ENCODE results near the gene SRCIN1. TPM values are rescaled to one million over a fixed set of nuclear protein-coding genes. Genes with fewer than 3 reads are reported as not detected.

SRCIN1 gene
- total RNA-seq, 2 donors from 2014 or later: 2.8 to 5.9 TPM

DNA sequence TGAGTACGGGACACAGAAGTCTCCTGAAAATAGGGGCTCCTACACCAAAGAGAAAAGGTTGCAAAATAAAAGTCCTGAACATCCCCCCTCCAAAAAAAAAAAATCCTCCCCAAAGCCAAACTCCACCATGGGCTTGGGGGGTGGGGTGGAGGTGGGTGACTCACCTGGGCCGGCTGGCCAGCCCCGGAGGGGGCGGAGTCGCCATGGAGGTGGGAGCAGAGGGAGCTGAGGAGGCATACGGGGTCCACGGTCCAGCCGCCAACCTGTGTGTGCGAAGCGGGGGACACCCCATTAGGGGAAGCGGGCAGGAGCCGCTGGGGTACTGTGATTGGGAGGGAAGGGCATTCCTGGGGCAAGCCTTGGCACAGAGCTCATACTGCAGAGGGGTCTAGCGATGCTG is 31.0 kb downstream of the SRCIN1 start:
- TF ChIP-seq, protein P1, sequence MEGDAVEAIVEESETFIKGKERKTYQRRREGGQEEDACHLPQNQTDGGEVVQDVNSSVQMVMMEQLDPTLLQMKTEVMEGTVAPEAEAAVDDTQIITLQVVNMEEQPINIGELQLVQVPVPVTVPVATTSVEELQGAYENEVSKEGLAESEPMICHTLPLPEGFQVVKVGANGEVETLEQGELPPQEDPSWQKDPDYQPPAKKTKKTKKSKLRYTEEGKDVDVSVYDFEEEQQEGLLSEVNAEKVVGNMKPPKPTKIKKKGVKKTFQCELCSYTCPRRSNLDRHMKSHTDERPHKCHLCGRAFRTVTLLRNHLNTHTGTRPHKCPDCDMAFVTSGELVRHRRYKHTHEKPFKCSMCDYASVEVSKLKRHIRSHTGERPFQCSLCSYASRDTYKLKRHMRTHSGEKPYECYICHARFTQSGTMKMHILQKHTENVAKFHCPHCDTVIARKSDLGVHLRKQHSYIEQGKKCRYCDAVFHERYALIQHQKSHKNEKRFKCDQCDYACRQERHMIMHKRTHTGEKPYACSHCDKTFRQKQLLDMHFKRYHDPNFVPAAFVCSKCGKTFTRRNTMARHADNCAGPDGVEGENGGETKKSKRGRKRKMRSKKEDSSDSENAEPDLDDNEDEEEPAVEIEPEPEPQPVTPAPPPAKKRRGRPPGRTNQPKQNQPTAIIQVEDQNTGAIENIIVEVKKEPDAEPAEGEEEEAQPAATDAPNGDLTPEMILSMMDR (conservative IDR thresholded peaks at IDR 0.05): no peak
- peak; percentile 80 for DNase-seq
- Histone ChIP-seq H3K4me3 (ENCODE audit: low read length) (no peak overlapping the region), H3K27ac (ENCODE audit: low read depth, low read length) (no peak overlapping the region), H3K27me3 (ENCODE audit: control insufficient read depth, insufficient read depth, low read length, poor library complexity, severe bottlenecking) (peaks cover 92% of the 10 kb centered on the region), H3K9ac (ENCODE audit: extremely low read depth, low read length, poor library complexity, severe bottlenecking) (no peak overlapping the region), H3K9me3 (ENCODE audit: control insufficient read depth, low read length) (no peaks in the 10 kb centered on the region), H3K36me3 (ENCODE audit: control insufficient read depth, insufficient read depth, low read length) (no peaks in the 10 kb centered on the region), H3K4me1 (ENCODE audit: control insufficient read depth, insufficient read depth, low read length) (no peaks in the 10 kb centered on the region)
- Mint-ChIP-seq H3K4me1 (peaks cover 2% of the 10 kb centered on the region), H3K36me3 (ENCODE audit: low read depth) (no peaks in the 10 kb centered on the region), H3K27me3 (ENCODE audit: insufficient read depth) (peaks cover 93% of the 10 kb centered on the region), H3K9me3 (no peaks in the 10 kb centered on the region), H3K4me3 (no peak overlapping the region), H3K27ac (no peak overlapping the region)
- WGBS, 2 experiments (ENCODE audit: insufficient coverage in 1 of 2, insufficient read length in 1 of 2): 48 to 57% methylated on average over 2 to 12 of the region's 13 CpGs

DNA sequence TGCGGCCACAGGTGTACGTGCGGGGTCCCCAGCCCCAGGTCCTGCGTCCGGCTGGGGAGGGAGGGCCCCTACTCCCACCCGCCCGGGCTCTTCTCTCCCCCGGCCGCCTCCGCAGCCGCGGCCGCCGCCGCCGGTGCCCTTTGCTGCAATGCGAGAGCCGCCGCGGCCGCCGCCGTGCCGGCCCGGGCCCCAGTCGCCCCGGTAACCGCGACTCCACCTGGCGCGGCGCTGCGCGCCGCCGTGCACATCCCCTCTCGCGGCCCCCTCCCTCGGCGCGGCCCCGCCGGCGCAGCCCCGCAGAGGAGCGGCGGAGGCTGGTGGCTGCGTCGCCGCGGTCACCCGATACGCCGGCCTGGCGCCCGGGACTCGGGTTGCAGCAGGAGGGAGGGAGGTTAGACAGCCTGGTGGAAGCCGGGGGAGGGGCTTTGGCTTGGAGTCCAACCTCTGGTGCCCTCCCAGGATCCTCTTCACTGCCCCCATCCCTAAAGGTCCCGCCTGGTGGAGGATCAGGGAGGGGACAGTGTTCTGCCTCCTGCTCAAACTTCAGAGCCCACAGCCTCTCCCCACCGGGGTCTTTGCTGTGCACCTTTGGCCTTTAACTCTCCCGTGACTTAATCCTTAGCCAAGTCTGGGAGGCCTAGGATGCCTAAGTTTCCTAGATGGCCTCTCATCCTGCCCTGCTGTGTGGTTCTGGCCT is 32.9 kb downstream of the SRCIN1 start:
- H3K27me3 ChIP-seq (ENCODE audit: control insufficient read depth, insufficient read depth, low read length, poor library complexity, severe bottlenecking): peaks cover 92% of the 10 kb centered on the region
- no peaks in the 10 kb centered on the region for H3K4me1 ChIP-seq (ENCODE audit: control insufficient read depth, insufficient read depth, low read length)
- peak; percentile 95 for DNase-seq
- H3K9me3 ChIP-seq (ENCODE audit: control insufficient read depth, low read length): no peaks in the 10 kb centered on the region
- Mint-ChIP-seq H3K27ac (no peak overlapping the region), H3K27me3 (ENCODE audit: insufficient read depth) (peaks cover 93% of the 10 kb centered on the region), H3K36me3 (ENCODE audit: low read depth) (no peaks in the 10 kb centered on the region), H3K4me1 (peaks cover 2% of the 10 kb centered on the region), H3K9me3 (no peaks in the 10 kb centered on the region), H3K4me3 (peak overlapping the region; percentile 54)
- H3K27ac ChIP-seq (ENCODE audit: low read depth, low read length): no peak overlapping the region
- H3K9ac ChIP-seq (ENCODE audit: extremely low read depth, low read length, poor library complexity, severe bottlenecking): no peak overlapping the region
- WGBS, 2 experiments (ENCODE audit: insufficient coverage in 1 of 2, insufficient read length in 1 of 2): 1 to 9% methylated on average over 9 to 60 of the region's 61 CpGs
- TF ChIP-seq, protein P1 (conservative IDR thresholded peaks at IDR 0.05): peak; percentile 38
- H3K4me3 ChIP-seq (ENCODE audit: low read length): peak overlapping the region; percentile 69
- no peaks in the 10 kb centered on the region for H3K36me3 ChIP-seq (ENCODE audit: control insufficient read depth, insufficient read depth, low read length)

- WGBS, 2 experiments (ENCODE audit: insufficient coverage in 1 of 2, insufficient read length in 1 of 2): 5% methylated on average over 31 of the region's 39 CpGs; no CpG with 5 or more reads in 1 of the 2 experiments
- Histone ChIP-seq H3K4me3 (ENCODE audit: low read length) (no peak overlapping the region), H3K27me3 (ENCODE audit: control insufficient read depth, insufficient read depth, low read length, poor library complexity, severe bottlenecking) (peaks cover 92% of the 10 kb centered on the region), H3K4me1 (ENCODE audit: control insufficient read depth, insufficient read depth, low read length) (no peaks in the 10 kb centered on the region), H3K9me3 (ENCODE audit: control insufficient read depth, low read length) (no peaks in the 10 kb centered on the region), H3K27ac (ENCODE audit: low read depth, low read length) (no peak overlapping the region), H3K9ac (ENCODE audit: extremely low read depth, low read length, poor library complexity, severe bottlenecking) (no peak overlapping the region), H3K36me3 (ENCODE audit: control insufficient read depth, insufficient read depth, low read length) (no peaks in the 10 kb centered on the region)
- TF ChIP-seq, protein P1 (conservative IDR thresholded peaks at IDR 0.05): no peak
- peaks cover 93% of the 10 kb centered on the region for H3K27me3 Mint-ChIP-seq (ENCODE audit: insufficient read depth)
- H3K9me3 Mint-ChIP-seq: no peaks in the 10 kb centered on the region
- H3K4me1 Mint-ChIP-seq: peaks cover 2% of the 10 kb centered on the region
- H3K4me3 Mint-ChIP-seq: peak overlapping the region; percentile 54
- peak; percentile 75 for DNase-seq
- no peak overlapping the region for H3K27ac Mint-ChIP-seq
- H3K36me3 Mint-ChIP-seq (ENCODE audit: low read depth): no peaks in the 10 kb centered on the region
Observed at GRCh38 chr17:38571833-38572668, 33.7 kb downstream of the SRCIN1 start.
